H9 (cell line): ENCODE results near the gene UBAC2. TPM values are rescaled to one million over a fixed set of nuclear protein-coding genes. Genes with fewer than 3 reads are reported as not detected.

Experiments used
- DNase-seq: peaks from one replicate; pipeline ENCODE4 v3.0.0-alpha.2; 2017
- H2AFZ ChIP-seq: one replicate; pipeline ENCODE4 v1.6.1; 2013; ENCODE audit warnings: mild to moderate bottlenecking, low read length, control low read depth, moderate library complexity
- H2AK5ac ChIP-seq: 2 replicates; pipeline ENCODE4 v1.6.1; 2013; ENCODE audit warnings: low read length, control low read depth, mixed read lengths; ENCODE audit not compliant: insufficient read length
- H2BK120ac ChIP-seq: one replicate; pipeline ENCODE4 v1.6.1; 2013; ENCODE audit warnings: low read depth, mild to moderate bottlenecking, low read length, control low read depth, inconsistent platforms; ENCODE audit not compliant: poor library complexity, severe bottlenecking
- H2BK12ac ChIP-seq: 2 replicates; pipeline ENCODE4 v1.6.1; 2013; ENCODE audit warnings: low read length, control low read depth, mixed read lengths, low read depth; ENCODE audit not compliant: insufficient read length
- H2BK15ac ChIP-seq: 2 replicates; pipeline ENCODE4 v1.6.1; 2013; ENCODE audit warnings: low read depth, low read length, control low read depth
- H2BK20ac ChIP-seq: one replicate; pipeline ENCODE4 v1.6.1; 2013; ENCODE audit warnings: low read depth, mild to moderate bottlenecking, low read length, control low read depth, inconsistent platforms; ENCODE audit not compliant: poor library complexity, severe bottlenecking
- H2BK5ac ChIP-seq: 2 replicates; pipeline ENCODE4 v1.6.1; 2013; ENCODE audit warnings: low read length, control low read depth, mixed read lengths; ENCODE audit not compliant: insufficient read length
- H3K14ac ChIP-seq: 2 replicates; pipeline ENCODE4 v1.6.1; 2013; ENCODE audit warnings: low read length, control low read depth; ENCODE audit not compliant: insufficient read depth
- H3K18ac ChIP-seq: 2 replicates; pipeline ENCODE4 v1.6.1; 2013; ENCODE audit warnings: low read depth, mild to moderate bottlenecking, mixed read lengths, low read length, control low read depth; ENCODE audit not compliant: insufficient read length
- H3K23ac ChIP-seq: 2 replicates; pipeline ENCODE4 v1.6.1; 2013; ENCODE audit warnings: low read length, control low read depth, mixed read lengths, low read depth; ENCODE audit not compliant: insufficient read length
- H3K23me2 ChIP-seq: 2 replicates; pipeline ENCODE4 v1.6.1; 2013; ENCODE audit warnings: low read depth, mild to moderate bottlenecking, mixed read lengths, low read length, control low read depth; ENCODE audit not compliant: insufficient read length, poor library complexity, severe bottlenecking
- H3K27ac ChIP-seq: 2 replicates; pipeline ENCODE4 v1.5.1; 2013; ENCODE audit warnings: low read length, control low read depth, mixed read lengths, low read depth; ENCODE audit not compliant: insufficient read length
- H3K27me3 ChIP-seq: 2 replicates; pipeline ENCODE4 v1.6.1; 2013; ENCODE audit warnings: low read length, control low read depth, inconsistent platforms; ENCODE audit not compliant: insufficient read depth
- H3K4ac ChIP-seq: 2 replicates; pipeline ENCODE4 v1.6.1; 2013; ENCODE audit warnings: low read depth, mild to moderate bottlenecking, control low read depth, inconsistent platforms, low read length, moderate library complexity
- H3K4me1 ChIP-seq: 2 replicates; pipeline ENCODE4 v1.6.1; 2013; ENCODE audit warnings: low read length, control low read depth, inconsistent platforms; ENCODE audit not compliant: insufficient read depth
- H3K4me2 ChIP-seq: 2 replicates; pipeline ENCODE4 v1.6.1; 2013; ENCODE audit warnings: low read length, control low read depth, mixed read lengths; ENCODE audit not compliant: insufficient read length, insufficient read depth
- H3K56ac ChIP-seq: 2 replicates; pipeline ENCODE4 v1.6.1; 2013; ENCODE audit warnings: low read depth, mild to moderate bottlenecking, mixed read lengths, low read length, control low read depth; ENCODE audit not compliant: insufficient read length
- H3K79me1 ChIP-seq: 2 replicates; pipeline ENCODE4 v1.6.1; 2013; ENCODE audit warnings: low read depth, mild to moderate bottlenecking, moderate library complexity, low read length, control low read depth, inconsistent platforms; ENCODE audit not compliant: insufficient read depth, poor library complexity, severe bottlenecking
- H3K79me2 ChIP-seq: 2 replicates; pipeline ENCODE4 v1.6.1; 2013; ENCODE audit warnings: low read length, control low read depth, inconsistent platforms; ENCODE audit not compliant: insufficient read depth
- H3K9ac ChIP-seq: 2 replicates; pipeline ENCODE4 v1.6.1; 2013; ENCODE audit warnings: low read length, control low read depth, mixed read lengths; ENCODE audit not compliant: insufficient read length; ENCODE audit errors: extremely low read depth
- H3K9me3 ChIP-seq: one replicate; pipeline ENCODE4 v1.6.1; 2013; ENCODE audit warnings: low read depth, low read length, inconsistent platforms; ENCODE audit not compliant: control insufficient read depth
- H3T11ph ChIP-seq: one replicate; pipeline ENCODE4 v1.6.1; 2013; ENCODE audit warnings: mild to moderate bottlenecking, low read length, control low read depth, inconsistent platforms
- H4K20me1 ChIP-seq: one replicate; pipeline ENCODE4 v1.6.1; 2013; ENCODE audit not compliant: control insufficient read depth, insufficient read length, insufficient read depth
- H4K5ac ChIP-seq: 2 replicates; pipeline ENCODE4 v1.6.1; 2013; ENCODE audit warnings: low read depth, mild to moderate bottlenecking, mixed read lengths, low read length, control low read depth; ENCODE audit not compliant: insufficient read length
- H4K8ac ChIP-seq: replicated peaks from 2 replicates; pipeline ENCODE4 v1.6.1; 2013; ENCODE audit warnings: low read length, control low read depth, mixed read lengths, low read depth; ENCODE audit not compliant: insufficient read length
- H4K91ac ChIP-seq: 2 replicates; pipeline ENCODE4 v1.6.1; 2013; ENCODE audit warnings: low read depth, mild to moderate bottlenecking, moderate library complexity, mixed read lengths, low read length, control low read depth; ENCODE audit not compliant: insufficient read length
- H3K27ac Mint-ChIP-seq, 3 experiments: 2 replicates in 2 of 3; 3 replicates in 1 of 3; pipeline ENCODE4 v1.8.0; 2020 to 2021; ENCODE audit warnings: mixed read lengths in 3 of 3, mild to moderate bottlenecking in 1 of 3, moderate library complexity in 1 of 3
- H3K27me3 Mint-ChIP-seq: 2 replicates; pipeline ENCODE4 v1.8.0; 2021; ENCODE audit warnings: low read depth, mild to moderate bottlenecking, moderate library complexity, mixed read lengths
- H3K36me3 Mint-ChIP-seq, 3 experiments: 2 replicates in 2 of 3; 3 replicates in 1 of 3; pipeline ENCODE4 v1.8.0; 2020 to 2021; ENCODE audit warnings: low read depth in 3 of 3, mixed read lengths in 3 of 3; ENCODE audit not compliant: insufficient read depth in 1 of 3
- H3K4me1 Mint-ChIP-seq, 2 experiments: 2 replicates each; pipeline ENCODE4 v1.8.0; 2020; ENCODE audit warnings: mixed read lengths in 2 of 2
- H3K4me3 Mint-ChIP-seq, 2 experiments: 2 replicates in 1 of 2; 3 replicates in 1 of 2; pipeline ENCODE4 v1.8.0; 2020 to 2021; ENCODE audit warnings: mild to moderate bottlenecking in 2 of 2, mixed read lengths in 2 of 2, moderate library complexity in 1 of 2
- H3K9me3 Mint-ChIP-seq, 2 experiments: 2 replicates in 1 of 2; 3 replicates in 1 of 2; pipeline ENCODE4 v1.8.0; 2020; ENCODE audit warnings: mild to moderate bottlenecking in 2 of 2, mixed read lengths in 2 of 2, moderate library complexity in 1 of 2
- CTCF ChIP-seq: fragments of 200-600 bp; sonication (generic); conservative IDR thresholded peaks from 3 replicates; pipeline ENCODE4 v1.8.0; 2021; ENCODE audit warnings: antibody characterized with exemption, mild to moderate bottlenecking
- total RNA-seq: library from RNA; stranded (reverse); gene quantifications from 2 replicates; pipeline ENCODE4 v1.2.1, GENCODE V29; 2021

The UBAC2 gene
- total RNA-seq, 1 experiment from 2014 or later, result 52.3 TPM

GRCh38 chr13:99340638-99341037 is 140.0 kb downstream of the UBAC2 start:
- Histone ChIP-seq H4K91ac (no peak overlapping the region), H4K5ac (no peak overlapping the region), H3T11ph (no peak overlapping the region), H3K14ac (no peak overlapping the region), H3K27me3 (no peaks in the 10 kb centered on the region), H3K4ac (no peak overlapping the region), H2BK120ac (no peak overlapping the region), H3K23me2 (no peaks in the 10 kb centered on the region), H3K4me2 (no peak overlapping the region), H2AK5ac (no peak overlapping the region), H3K27ac (no peak overlapping the region), H4K20me1 (peaks cover 3% of the 10 kb centered on the region), H3K79me1 (no peaks in the 10 kb centered on the region), H3K9me3 (no peaks in the 10 kb centered on the region), H4K8ac (no peak overlapping the region), H2BK5ac (no peak overlapping the region), H2BK20ac (no peak overlapping the region), H3K18ac (no peak overlapping the region), H3K4me1 (peaks cover 2% of the 10 kb centered on the region; the same call in 1 of the 2 replicates), H2BK15ac (no peak overlapping the region), H2BK12ac (no peak overlapping the region), H3K23ac (no peak overlapping the region), H3K79me2 (no peaks in the 10 kb centered on the region), H2AFZ (no peak overlapping the region), H3K9ac (no peak overlapping the region), H3K56ac (no peak overlapping the region)
- no peak for TF ChIP-seq CTCF
- Mint-ChIP-seq H3K27ac (no peak overlapping the region), H3K4me1 (peaks cover 7 to 10% of the 10 kb centered on the region in 2 experiments), H3K9me3 (no peaks in the 10 kb centered on the region), H3K27me3 (no peaks in the 10 kb centered on the region), H3K36me3 (peaks cover 12 to 43% (median 26%) of the 10 kb centered on the region in 3 experiments), H3K4me3 (no peak overlapping the region)
- no peak for DNase-seq
